IMR-90 (cell line): ENCODE data around the gene ANTXR1. TPM values are rescaled to one million over a fixed set of nuclear protein-coding genes. Genes with fewer than 3 reads are reported as not detected.

Source experiments
- ATAC-seq: fragments of 200-7000 bp; cut with Tn5 transposase; 2 replicates; pipeline ENCODE4 v1.9.1; 2020; ENCODE audit warnings: low read depth, mild to moderate bottlenecking, moderate library complexity
- BruUV-seq: library from RNA; stranded (reverse); fragments of 400-500 nt; replicated peaks from 2 replicates; lab custom pipeline; 2021; lab: Mats Ljungman, UMichigan
- CTCF ChIA-PET: fragments of 300-600 bp; formaldehyde crosslinking; extraction: SDS; loops from one replicate; lab custom pipeline; 2021; ENCODE audit warnings: antibody characterized with exemption; lab: Yijun Ruan, JAX
- POLR2A ChIA-PET: fragments of 300-600 bp; sonication (Branson Sonifier 250); formaldehyde crosslinking; loops from one replicate; lab custom pipeline; 2022; ENCODE audit warnings: antibody characterized with exemption; ENCODE audit not compliant: unreplicated experiment; lab: Charles Lee
- DNase-seq: peaks from one replicate; pipeline ENCODE4 v3.0.0; 2013
- H2AFZ ChIP-seq: replicated peaks from 2 replicates; pipeline ENCODE3; 2013; ENCODE audit warnings: low read length, mild to moderate bottlenecking; ENCODE audit not compliant: poor library complexity
- H2AK5ac ChIP-seq: 2 replicates; pipeline ENCODE4 v1.6.1; 2013; ENCODE audit warnings: low read depth, low read length, inconsistent platforms
- H2AK9ac ChIP-seq: replicated peaks from 2 replicates; pipeline ENCODE3; 2013; ENCODE audit warnings: mild to moderate bottlenecking, low read depth, low read length, moderate library complexity; ENCODE audit not compliant: poor library complexity
- H2BK120ac ChIP-seq: 2 replicates; pipeline ENCODE4 v1.6.1; 2013; ENCODE audit warnings: low read depth, low read length, inconsistent platforms
- H2BK15ac ChIP-seq: 3 replicates; pipeline ENCODE4 v1.6.1; 2013; ENCODE audit warnings: low read depth, low read length, inconsistent platforms
- H2BK20ac ChIP-seq: 2 replicates; pipeline ENCODE4 v1.6.1; 2013; ENCODE audit warnings: low read depth, mild to moderate bottlenecking, inconsistent platforms, low read length, moderate library complexity
- H2BK5ac ChIP-seq: 2 replicates; pipeline ENCODE4 v1.6.1; 2013; ENCODE audit warnings: mild to moderate bottlenecking, low read depth, low read length, inconsistent platforms; ENCODE audit not compliant: poor library complexity, severe bottlenecking
- H3K14ac ChIP-seq: replicated peaks from 2 replicates; pipeline ENCODE4 v1.6.1; 2013; ENCODE audit warnings: low read depth, low read length, inconsistent platforms
- H3K18ac ChIP-seq: 2 replicates; pipeline ENCODE4 v1.6.1; 2013; ENCODE audit warnings: low read depth, low read length, control low read depth
- H3K23ac ChIP-seq: 2 replicates; pipeline ENCODE4 v1.6.1; 2013; ENCODE audit warnings: low read depth, low read length, inconsistent platforms
- H3K27ac ChIP-seq: 2 replicates; pipeline ENCODE4 v1.5.1; 2013; ENCODE audit warnings: mild to moderate bottlenecking, control low read depth, low read length; ENCODE audit not compliant: insufficient read depth
- H3K27me3 ChIP-seq: 2 replicates; pipeline ENCODE4 v1.6.1; 2013; ENCODE audit warnings: low read length; ENCODE audit not compliant: control insufficient read depth, insufficient read depth
- H3K36me3 ChIP-seq: 2 replicates; pipeline ENCODE4 v1.6.1; 2013; ENCODE audit warnings: low read length, mixed read lengths; ENCODE audit not compliant: control insufficient read depth, insufficient read depth
- H3K4ac ChIP-seq: 2 replicates; pipeline ENCODE4 v1.6.1; 2013; ENCODE audit warnings: low read depth, low read length, inconsistent platforms
- H3K4me1 ChIP-seq: 2 replicates; pipeline ENCODE4 v1.6.1; 2013; ENCODE audit warnings: low read length, mixed read lengths; ENCODE audit not compliant: control insufficient read depth, insufficient read depth
- H3K4me2 ChIP-seq: 2 replicates; pipeline ENCODE4 v1.6.1; 2013; ENCODE audit warnings: low read depth, mild to moderate bottlenecking, control low read depth, low read length, moderate library complexity
- H3K4me3 ChIP-seq: 2 replicates; pipeline ENCODE4 v1.5.1; 2013; ENCODE audit warnings: low read depth, mild to moderate bottlenecking, control low read depth, low read length, moderate library complexity; ENCODE audit not compliant: insufficient read depth
- H3K56ac ChIP-seq: 2 replicates; pipeline ENCODE4 v1.6.1; 2013; ENCODE audit warnings: low read length, inconsistent platforms; ENCODE audit not compliant: insufficient read depth; ENCODE audit errors: extremely low read depth
- H3K79me1 ChIP-seq, 2 experiments: 2 replicates each; pipeline ENCODE4 v1.6.1; 2013; ENCODE audit warnings: low read length in 2 of 2, inconsistent platforms in 1 of 2, low read depth in 1 of 2
- H3K9ac ChIP-seq: 2 replicates; pipeline ENCODE4 v1.6.1; 2013; ENCODE audit warnings: low read depth, low read length, control low read depth
- H3K9me1 ChIP-seq: 2 replicates; pipeline ENCODE4 v1.6.1; 2013; ENCODE audit warnings: low read length, inconsistent platforms; ENCODE audit not compliant: insufficient read depth
- H3K9me3 ChIP-seq: 2 replicates; pipeline ENCODE4 v1.6.1; 2013; ENCODE audit warnings: low read length; ENCODE audit not compliant: control insufficient read depth, insufficient read depth
- H4K20me1 ChIP-seq: 2 replicates; pipeline ENCODE4 v1.6.1; 2013; ENCODE audit warnings: low read length, inconsistent platforms; ENCODE audit not compliant: insufficient read depth
- H4K5ac ChIP-seq: 2 replicates; pipeline ENCODE4 v1.6.1; 2013; ENCODE audit warnings: mild to moderate bottlenecking, low read depth, low read length, control low read depth
- H4K8ac ChIP-seq, 2 experiments: 2 replicates each; pipeline ENCODE4 v1.6.1; 2013; ENCODE audit warnings: low read depth in 2 of 2, low read length in 2 of 2, control low read depth in 1 of 2, inconsistent platforms in 1 of 2
- H4K91ac ChIP-seq: 2 replicates; pipeline ENCODE4 v1.6.1; 2013; ENCODE audit warnings: low read depth, low read length, inconsistent platforms; ENCODE audit not compliant: insufficient read depth
- BHLHE40 ChIP-seq: fragments of 150-350 bp; IDR thresholded peaks from 2 replicates; pipeline ENCODE4 v1.6.1; 2016; ENCODE audit warnings: mild to moderate bottlenecking, low read depth, low read length
- CEBPB ChIP-seq: IDR thresholded peaks from 2 replicates; pipeline ENCODE4 v1.6.1; 2012; ENCODE audit warnings: low read depth, low read length, improper control_type of control experiment
- CHD1 ChIP-seq: IDR thresholded peaks from 2 replicates; pipeline ENCODE4 v1.6.1; 2012; ENCODE audit warnings: low read depth, low read length, improper control_type of control experiment
- FOS ChIP-seq: fragments of 150-350 bp; IDR thresholded peaks from 2 replicates; pipeline ENCODE4 v1.6.1; 2016; ENCODE audit warnings: low read depth, low read length
- MAFK ChIP-seq: IDR thresholded peaks from 2 replicates; pipeline ENCODE4 v1.6.1; 2012; ENCODE audit warnings: low read depth, low read length, improper control_type of control experiment
- MAZ ChIP-seq: IDR thresholded peaks from 2 replicates; pipeline ENCODE4 v1.6.1; 2012; ENCODE audit warnings: low read depth, mild to moderate bottlenecking, low read length, improper control_type of control experiment, moderate library complexity, borderline replicate concordance
- MXI1 ChIP-seq: IDR thresholded peaks from 2 replicates; pipeline ENCODE4 v1.6.1; 2012; ENCODE audit warnings: low read depth, mild to moderate bottlenecking, low read length, moderate library complexity, borderline replicate concordance
- NFE2L2 ChIP-seq: fragments of 150-350 bp; IDR thresholded peaks from 2 replicates; pipeline ENCODE4 v1.6.1; 2016; ENCODE audit warnings: low read depth, mild to moderate bottlenecking, low read length
- POLR2A ChIP-seq: IDR thresholded peaks from 2 replicates; pipeline ENCODE4 v1.6.1; 2012; ENCODE audit warnings: mild to moderate bottlenecking, low read depth, low read length
- RAD21 ChIP-seq: IDR thresholded peaks from 2 replicates; pipeline ENCODE4 v1.6.1; 2012; ENCODE audit warnings: low read length, improper control_type of control experiment
- RCOR1 ChIP-seq: IDR thresholded peaks from 2 replicates; pipeline ENCODE4 v1.6.1; 2012; ENCODE audit warnings: mild to moderate bottlenecking, low read length, improper control_type of control experiment; ENCODE audit not compliant: insufficient replicate concordance
- RFX5 ChIP-seq: IDR thresholded peaks from 2 replicates; pipeline ENCODE4 v1.8.0; 2012; ENCODE audit warnings: low read depth, mild to moderate bottlenecking, low read length, moderate library complexity
- SMC3 ChIP-seq: fragments of 150-350 bp; IDR thresholded peaks from 2 replicates; pipeline ENCODE4 v1.6.1; 2016; ENCODE audit warnings: low read depth, mild to moderate bottlenecking, antibody characterized with exemption, low read length, moderate library complexity
- WGBS, 2 experiments: methylation state at CpG; one replicate each; pipeline versions ENCODE4 v1.1.5 to v1.1.7; 2013; ENCODE audit warnings: missing lambda C conversion rate in 2 of 2; ENCODE audit not compliant: insufficient read length in 1 of 2; ENCODE audit errors: extremely low coverage in 2 of 2; 5-methylcytosine and 5-hydroxymethylcytosine counted together
- dilution Hi-C: fragments of 300-500 bp; cut with HindIII; formaldehyde crosslinking; loops from one replicate; pipeline ENCODE4 v1.14.3; 2018; ENCODE audit warnings: low sequenced_read_pairs; ENCODE audit not compliant: unreplicated experiment
- in situ Hi-C: fragments of 300-500 bp; cut with MboI; formaldehyde crosslinking; loops from 3 replicates; pipeline ENCODE4 v1.14.3; 2019; ENCODE audit warnings: low sequenced_read_pairs, inconsistent platforms, mixed read lengths
- intact Hi-C: fragments of 100-400 bp; cut with micrococcal nuclease; formaldehyde crosslinking; loops from 2 replicates; pipeline ENCODE4 v1.10.0; 2022
- polyA plus RNA-seq, 3 experiments: library from polyadenylated mRNA; depleted of rRNA; stranded (reverse); fragments of >200 nt; gene quantifications; 2 replicates each; pipeline ENCODE4 v1.2.3, GENCODE V29; 2012; ENCODE audit warnings: low replicate concordance in 1 of 3
- total RNA-seq: library from RNA; depleted of rRNA; stranded (reverse); fragments of >200 nt; gene quantifications from 2 replicates; pipeline ENCODE4 v1.2.3, GENCODE V29; 2012
- TF ChIP-seq, protein P1 (sequence below): fragments of 150-350 bp; IDR thresholded peaks from 2 replicates; pipeline ENCODE4 v1.6.1; 2016; ENCODE audit warnings: low read depth, mild to moderate bottlenecking, low read length, moderate library complexity, borderline replicate concordance
- TF ChIP-seq, protein P2 (sequence below): fragments of 150-350 bp; IDR thresholded peaks from 2 replicates; pipeline ENCODE4 v1.6.1; 2017; ENCODE audit warnings: mild to moderate bottlenecking, antibody characterized with exemption, low read length, low read depth
- TF ChIP-seq, protein P3 (sequence below): conservative IDR thresholded peaks from 2 replicates; pipeline ENCODE4 v1.5.1; 2012; ENCODE audit warnings: mild to moderate bottlenecking, low read depth, low read length, improper control_type of control experiment

ANTXR1 gene
- total and polyA plus RNA-seq, 2 of the 4 experiments (the other 2 are of a cell fraction) = 27.2 to 36.9 TPM

DNA sequence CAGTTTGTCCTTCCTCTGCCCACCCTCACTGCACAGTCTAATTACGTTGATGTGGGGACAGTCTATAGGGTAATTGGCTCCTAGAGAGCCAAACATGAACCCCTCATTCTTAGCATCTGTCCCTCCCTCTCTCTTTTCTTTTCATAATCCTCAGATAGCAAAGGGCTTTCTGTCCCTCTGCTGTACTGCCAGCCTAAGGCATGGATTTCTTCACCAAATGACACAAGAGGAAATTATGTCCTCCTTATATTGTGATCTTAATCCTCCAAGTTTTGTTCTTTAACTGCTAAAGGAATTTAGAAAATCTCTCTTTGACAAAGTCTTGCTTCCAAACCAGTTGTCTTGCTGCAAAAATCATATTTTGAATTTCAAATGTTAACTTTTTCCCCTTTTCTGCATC is 18.5 kb downstream of the ANTXR1 start:
- DNase-seq = no peak
- H3K14ac ChIP-seq = no peak overlapping the region
- no peaks in the 10 kb centered on the region for H3K9me3 ChIP-seq
- H3K36me3 ChIP-seq = peaks cover 7% of the 10 kb centered on the region
- H2BK15ac ChIP-seq = no peak overlapping the region
- H3K9me1 ChIP-seq = peaks cover 26% of the 10 kb centered on the region
- no peaks in the 10 kb centered on the region for H3K27me3 ChIP-seq
- no peak overlapping the region for H4K8ac ChIP-seq
- no peak overlapping the region for H4K91ac ChIP-seq
- no CpG with 5 or more reads among the region's 1 CpG for WGBS, 2 experiments
- no peak overlapping the region for H2BK20ac ChIP-seq
- in situ Hi-C loops (no loop called here), dilution Hi-C loops (no loop called here), intact Hi-C loops (no loop called here)
- no TSS peak for BruUV-seq
- H4K5ac ChIP-seq = no peak overlapping the region
- TF ChIP-seq POLR2A = no peak
- TF ChIP-seq MXI1 = no peak
- TF ChIP-seq CHD1 = no peak
- TF ChIP-seq BHLHE40 = no peak
- TF ChIP-seq NFE2L2 = no peak
- no peak for TF ChIP-seq RFX5
- TF ChIP-seq, protein P1, sequence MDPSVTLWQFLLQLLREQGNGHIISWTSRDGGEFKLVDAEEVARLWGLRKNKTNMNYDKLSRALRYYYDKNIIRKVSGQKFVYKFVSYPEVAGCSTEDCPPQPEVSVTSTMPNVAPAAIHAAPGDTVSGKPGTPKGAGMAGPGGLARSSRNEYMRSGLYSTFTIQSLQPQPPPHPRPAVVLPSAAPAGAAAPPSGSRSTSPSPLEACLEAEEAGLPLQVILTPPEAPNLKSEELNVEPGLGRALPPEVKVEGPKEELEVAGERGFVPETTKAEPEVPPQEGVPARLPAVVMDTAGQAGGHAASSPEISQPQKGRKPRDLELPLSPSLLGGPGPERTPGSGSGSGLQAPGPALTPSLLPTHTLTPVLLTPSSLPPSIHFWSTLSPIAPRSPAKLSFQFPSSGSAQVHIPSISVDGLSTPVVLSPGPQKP = no peak
- TF ChIP-seq SMC3 = no peak
- TF ChIP-seq MAZ = no peak
- no peak for TF ChIP-seq RCOR1
- TF ChIP-seq, protein P2, sequence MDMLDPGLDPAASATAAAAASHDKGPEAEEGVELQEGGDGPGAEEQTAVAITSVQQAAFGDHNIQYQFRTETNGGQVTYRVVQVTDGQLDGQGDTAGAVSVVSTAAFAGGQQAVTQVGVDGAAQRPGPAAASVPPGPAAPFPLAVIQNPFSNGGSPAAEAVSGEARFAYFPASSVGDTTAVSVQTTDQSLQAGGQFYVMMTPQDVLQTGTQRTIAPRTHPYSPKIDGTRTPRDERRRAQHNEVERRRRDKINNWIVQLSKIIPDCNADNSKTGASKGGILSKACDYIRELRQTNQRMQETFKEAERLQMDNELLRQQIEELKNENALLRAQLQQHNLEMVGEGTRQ = no peak
- TF ChIP-seq MAFK = no peak
- TF ChIP-seq CEBPB = no peak
- no peak for TF ChIP-seq RAD21
- TF ChIP-seq FOS = no peak
- TF ChIP-seq, protein P3, sequence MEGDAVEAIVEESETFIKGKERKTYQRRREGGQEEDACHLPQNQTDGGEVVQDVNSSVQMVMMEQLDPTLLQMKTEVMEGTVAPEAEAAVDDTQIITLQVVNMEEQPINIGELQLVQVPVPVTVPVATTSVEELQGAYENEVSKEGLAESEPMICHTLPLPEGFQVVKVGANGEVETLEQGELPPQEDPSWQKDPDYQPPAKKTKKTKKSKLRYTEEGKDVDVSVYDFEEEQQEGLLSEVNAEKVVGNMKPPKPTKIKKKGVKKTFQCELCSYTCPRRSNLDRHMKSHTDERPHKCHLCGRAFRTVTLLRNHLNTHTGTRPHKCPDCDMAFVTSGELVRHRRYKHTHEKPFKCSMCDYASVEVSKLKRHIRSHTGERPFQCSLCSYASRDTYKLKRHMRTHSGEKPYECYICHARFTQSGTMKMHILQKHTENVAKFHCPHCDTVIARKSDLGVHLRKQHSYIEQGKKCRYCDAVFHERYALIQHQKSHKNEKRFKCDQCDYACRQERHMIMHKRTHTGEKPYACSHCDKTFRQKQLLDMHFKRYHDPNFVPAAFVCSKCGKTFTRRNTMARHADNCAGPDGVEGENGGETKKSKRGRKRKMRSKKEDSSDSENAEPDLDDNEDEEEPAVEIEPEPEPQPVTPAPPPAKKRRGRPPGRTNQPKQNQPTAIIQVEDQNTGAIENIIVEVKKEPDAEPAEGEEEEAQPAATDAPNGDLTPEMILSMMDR = no peak
- no peak overlapping the region for H3K18ac ChIP-seq
- peaks cover 63% of the 10 kb centered on the region for H4K20me1 ChIP-seq
- no peak overlapping the region for H2AK9ac ChIP-seq
- no peak overlapping the region for H3K4me2 ChIP-seq
- CTCF ChIA-PET = no interaction called here
- H3K4me1 ChIP-seq = peaks cover 23% of the 10 kb centered on the region
- no peak overlapping the region for H3K56ac ChIP-seq
- H3K27ac ChIP-seq = no peak overlapping the region
- H2BK120ac ChIP-seq = no peak overlapping the region
- H2BK5ac ChIP-seq = no peak overlapping the region
- H2AK5ac ChIP-seq = no peak overlapping the region
- no peak overlapping the region for H3K23ac ChIP-seq
- no peak overlapping the region for H2AFZ ChIP-seq
- H3K4ac ChIP-seq = no peak overlapping the region
- no peak overlapping the region for H3K4me3 ChIP-seq
- H3K9ac ChIP-seq = no peak overlapping the region
- POLR2A ChIA-PET = no interaction called here
- no peak for ATAC-seq
- H3K79me1 ChIP-seq = peaks cover 50 to 66% of the 10 kb centered on the region in 2 experiments
